WTC11 (cell line): ENCODE measurements around the gene RPL29. TPM values are rescaled to one million over a fixed set of nuclear protein-coding genes. Genes with fewer than 3 reads are reported as not detected.

ENCODE experiments used
- CREM ChIP-seq: sonication (generic); formaldehyde crosslinking; IDR thresholded peaks from 2 replicates; pipeline ENCODE4 v1.8.1; 2022; ENCODE audit warnings: mild to moderate bottlenecking, missing genetic modification reagents, moderate library complexity
- CTCF ChIP-seq: fragments of 200-600 bp; IDR thresholded peaks from 2 replicates; pipeline ENCODE4 v1.8.0; 2022; ENCODE audit warnings: antibody characterized with exemption
- E2F5 ChIP-seq: sonication (generic); formaldehyde crosslinking; IDR thresholded peaks from 2 replicates; pipeline ENCODE4 v1.8.1; 2022; ENCODE audit warnings: mild to moderate bottlenecking, moderate library complexity, missing genetic modification reagents
- ELF4 ChIP-seq: sonication (generic); formaldehyde crosslinking; IDR thresholded peaks from 2 replicates; pipeline ENCODE4 v1.8.1; 2022; ENCODE audit warnings: low read depth, mild to moderate bottlenecking, moderate library complexity, missing genetic modification reagents
- EMX1 ChIP-seq: fragments of 250-450 bp; sonication (Bioruptor Pico); IDR thresholded peaks from 2 replicates; pipeline ENCODE4 v1.8.0; 2021; ENCODE audit warnings: mild to moderate bottlenecking
- ESRRA ChIP-seq: sonication (generic); formaldehyde crosslinking; IDR thresholded peaks from 2 replicates; pipeline ENCODE4 v1.8.1; 2022; ENCODE audit warnings: mild to moderate bottlenecking, missing genetic modification reagents, borderline replicate concordance
- ETV6 ChIP-seq: sonication (generic); formaldehyde crosslinking; IDR thresholded peaks from 2 replicates; pipeline ENCODE4 v1.8.1; 2022; ENCODE audit warnings: mild to moderate bottlenecking, missing genetic modification reagents
- FOXK1 ChIP-seq: sonication (generic); formaldehyde crosslinking; IDR thresholded peaks from 2 replicates; pipeline ENCODE4 v1.8.0; 2022; ENCODE audit warnings: mild to moderate bottlenecking, moderate library complexity, missing genetic modification reagents
- FOXP4 ChIP-seq: sonication (generic); formaldehyde crosslinking; IDR thresholded peaks from 2 replicates; pipeline ENCODE4 v1.8.0; 2022; ENCODE audit warnings: mild to moderate bottlenecking, missing genetic modification reagents
- GABPB1 ChIP-seq: sonication (generic); formaldehyde crosslinking; IDR thresholded peaks from 2 replicates; pipeline ENCODE4 v1.8.1; 2023; ENCODE audit warnings: mild to moderate bottlenecking, missing genetic modification reagents
- KAT7 ChIP-seq: sonication (generic); formaldehyde crosslinking; IDR thresholded peaks from 2 replicates; pipeline ENCODE4 v1.8.1; 2023; ENCODE audit warnings: missing genetic modification reagents, mild to moderate bottlenecking, borderline replicate concordance
- MYBL2 ChIP-seq: sonication (generic); formaldehyde crosslinking; IDR thresholded peaks from 2 replicates; pipeline ENCODE4 v1.8.1; 2023; ENCODE audit warnings: mild to moderate bottlenecking, moderate library complexity, missing genetic modification reagents
- NR3C1 ChIP-seq: sonication (generic); formaldehyde crosslinking; conservative IDR thresholded peaks from 2 replicates; pipeline ENCODE4 v1.8.1; 2023; ENCODE audit warnings: low read depth, mild to moderate bottlenecking, missing genetic modification reagents
- SP1 ChIP-seq: sonication (generic); formaldehyde crosslinking; conservative IDR thresholded peaks from 2 replicates; pipeline ENCODE4 v1.8.1; 2022; ENCODE audit warnings: missing genetic modification reagents
- TCF7 ChIP-seq: sonication (generic); formaldehyde crosslinking; IDR thresholded peaks from 2 replicates; pipeline ENCODE4 v1.8.0; 2022; ENCODE audit warnings: mild to moderate bottlenecking, low read depth, missing genetic modification reagents, moderate library complexity
- TEAD1 ChIP-seq: sonication (generic); formaldehyde crosslinking; IDR thresholded peaks from 2 replicates; pipeline ENCODE4 v1.8.0; 2022; ENCODE audit warnings: mild to moderate bottlenecking, missing genetic modification reagents
- ZMAT4 ChIP-seq: fragments of 250-450 bp; sonication (Bioruptor Pico); IDR thresholded peaks from 2 replicates; pipeline ENCODE4 v1.9.0; 2021; ENCODE audit warnings: mild to moderate bottlenecking
- ZNF138 ChIP-seq: sonication (generic); formaldehyde crosslinking; conservative IDR thresholded peaks from 2 replicates; pipeline ENCODE4 v1.8.1; 2022; ENCODE audit warnings: mild to moderate bottlenecking, moderate library complexity, missing genetic modification reagents
- ZNF232 ChIP-seq: sonication (generic); formaldehyde crosslinking; IDR thresholded peaks from 2 replicates; pipeline ENCODE4 v1.8.0; 2022; ENCODE audit warnings: mild to moderate bottlenecking, missing genetic modification reagents
- total RNA-seq: library from RNA; stranded (reverse); gene quantifications from 3 replicates; pipeline ENCODE4 v1.2.3, GENCODE V29; 2021
- TF ChIP-seq, protein P1 (sequence below): sonication (generic); formaldehyde crosslinking; IDR thresholded peaks from 2 replicates; pipeline ENCODE4 v1.8.1; 2023; ENCODE audit warnings: mild to moderate bottlenecking, moderate library complexity, missing genetic modification reagents
- TF ChIP-seq, protein P2 (sequence below): sonication (generic); formaldehyde crosslinking; IDR thresholded peaks from 2 replicates; pipeline ENCODE4 v1.8.1; 2023; ENCODE audit warnings: mild to moderate bottlenecking, missing genetic modification reagents, moderate library complexity
- TF ChIP-seq, protein P3 (sequence below): fragments of 250-450 bp; sonication (Bioruptor Pico); conservative IDR thresholded peaks from 2 replicates; pipeline ENCODE4 v1.9.0; 2021; ENCODE audit warnings: mild to moderate bottlenecking
- TF ChIP-seq, protein P4 (sequence below): sonication (generic); formaldehyde crosslinking; IDR thresholded peaks from 2 replicates; pipeline ENCODE4 v1.8.0; 2022; ENCODE audit warnings: mild to moderate bottlenecking, missing genetic modification reagents
- TF ChIP-seq, protein P5 (sequence below): sonication (generic); formaldehyde crosslinking; IDR thresholded peaks from 2 replicates; pipeline ENCODE4 v1.8.0; 2023; ENCODE audit warnings: missing genetic modification reagents

Gene RPL29
- total RNA-seq, 1 experiment from 2014 or later: 1,343 TPM

GRCh38 chr3:51982838-51983577 is 12.7 kb downstream of the RPL29 start, which contains the start of gene ACY1 (continued):
- TF ChIP-seq, protein P1, sequence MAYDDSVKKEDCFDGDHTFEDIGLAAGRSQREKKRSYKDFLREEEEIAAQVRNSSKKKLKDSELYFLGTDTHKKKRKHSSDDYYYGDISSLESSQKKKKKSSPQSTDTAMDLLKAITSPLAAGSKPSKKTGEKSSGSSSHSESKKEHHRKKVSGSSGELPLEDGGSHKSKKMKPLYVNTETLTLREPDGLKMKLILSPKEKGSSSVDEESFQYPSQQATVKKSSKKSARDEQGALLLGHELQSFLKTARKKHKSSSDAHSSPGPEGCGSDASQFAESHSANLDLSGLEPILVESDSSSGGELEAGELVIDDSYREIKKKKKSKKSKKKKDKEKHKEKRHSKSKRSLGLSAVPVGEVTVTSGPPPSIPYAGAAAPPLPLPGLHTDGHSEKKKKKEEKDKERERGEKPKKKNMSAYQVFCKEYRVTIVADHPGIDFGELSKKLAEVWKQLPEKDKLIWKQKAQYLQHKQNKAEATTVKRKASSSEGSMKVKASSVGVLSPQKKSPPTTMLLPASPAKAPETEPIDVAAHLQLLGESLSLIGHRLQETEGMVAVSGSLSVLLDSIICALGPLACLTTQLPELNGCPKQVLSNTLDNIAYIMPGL: peak; percentile 85; the same call in 1 of the 2 replicates
- no peak for TF ChIP-seq NR3C1 (CRISPR knock-in tag)
- TF ChIP-seq ZNF232 (CRISPR knock-in tag): peak; percentile 93
- peak; percentile 88; the same call in 1 of the 2 replicates for TF ChIP-seq ETV6 (CRISPR knock-in tag)
- TF ChIP-seq, protein P2, sequence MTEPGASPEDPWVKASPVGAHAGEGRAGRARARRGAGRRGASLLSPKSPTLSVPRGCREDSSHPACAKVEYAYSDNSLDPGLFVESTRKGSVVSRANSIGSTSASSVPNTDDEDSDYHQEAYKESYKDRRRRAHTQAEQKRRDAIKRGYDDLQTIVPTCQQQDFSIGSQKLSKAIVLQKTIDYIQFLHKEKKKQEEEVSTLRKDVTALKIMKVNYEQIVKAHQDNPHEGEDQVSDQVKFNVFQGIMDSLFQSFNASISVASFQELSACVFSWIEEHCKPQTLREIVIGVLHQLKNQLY (CRISPR knock-in tag): 0 out of 2 replicates have a peak, but pooled peaks have one; percentile 50
- no peak for TF ChIP-seq TCF7
- TF ChIP-seq, protein P3, sequence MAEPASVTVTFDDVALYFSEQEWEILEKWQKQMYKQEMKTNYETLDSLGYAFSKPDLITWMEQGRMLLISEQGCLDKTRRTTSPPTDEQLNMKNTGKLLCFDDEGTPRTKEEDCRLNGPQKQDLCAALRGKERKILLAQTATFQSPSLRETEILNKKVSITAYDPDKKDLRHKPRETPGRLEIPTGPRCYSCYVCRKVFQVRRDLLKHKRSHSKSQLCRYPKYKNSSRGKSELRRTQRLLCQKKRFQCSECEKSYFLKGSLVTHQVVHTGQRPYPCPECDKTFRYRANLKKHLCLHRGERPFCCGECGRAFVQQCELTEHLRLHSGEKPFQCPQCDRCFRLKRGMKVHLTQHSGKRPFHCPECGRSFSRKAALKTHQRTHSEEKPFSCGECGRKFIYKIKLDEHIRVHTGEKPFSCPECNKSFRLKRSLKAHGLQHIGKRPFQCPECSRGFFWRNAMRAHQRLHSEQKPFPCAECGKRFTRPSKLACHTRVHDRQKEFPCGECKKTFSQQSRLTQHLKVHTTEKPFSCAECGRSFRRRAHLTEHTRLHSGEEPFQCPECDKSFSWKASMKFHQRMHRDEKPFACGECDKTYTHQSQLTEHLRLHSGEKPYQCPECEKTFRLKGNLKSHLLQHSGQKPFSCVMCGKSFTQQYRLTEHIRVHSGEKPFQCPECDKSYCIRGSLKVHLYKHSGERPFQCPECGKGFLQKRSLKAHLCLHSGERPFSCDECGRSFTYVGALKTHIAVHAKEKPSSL (CRISPR knock-in tag): no peak
- TF ChIP-seq CREM (CRISPR knock-in tag): peak; percentile 58; the same call in 1 of the 2 replicates
- peak; percentile 77 for TF ChIP-seq FOXK1 (CRISPR knock-in tag)
- TF ChIP-seq, protein P4, sequence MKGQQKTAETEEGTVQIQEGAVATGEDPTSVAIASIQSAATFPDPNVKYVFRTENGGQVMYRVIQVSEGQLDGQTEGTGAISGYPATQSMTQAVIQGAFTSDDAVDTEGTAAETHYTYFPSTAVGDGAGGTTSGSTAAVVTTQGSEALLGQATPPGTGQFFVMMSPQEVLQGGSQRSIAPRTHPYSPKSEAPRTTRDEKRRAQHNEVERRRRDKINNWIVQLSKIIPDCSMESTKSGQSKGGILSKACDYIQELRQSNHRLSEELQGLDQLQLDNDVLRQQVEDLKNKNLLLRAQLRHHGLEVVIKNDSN (CRISPR knock-in tag): peak; percentile 93
- peak; percentile 93 for TF ChIP-seq FOXP4
- TF ChIP-seq ZNF138 (CRISPR knock-in tag): no peak
- peak; percentile 72; the same call in 1 of the 2 replicates for TF ChIP-seq ELF4
- TF ChIP-seq ESRRA (CRISPR knock-in tag): no peak
- peak; percentile 91 for TF ChIP-seq TEAD1 (CRISPR knock-in tag)
- TF ChIP-seq MYBL2 (CRISPR knock-in tag): peak; percentile 17; the same call in 1 of the 2 replicates
- peak; percentile 80; the same call in 1 of the 2 replicates for TF ChIP-seq E2F5 (CRISPR knock-in tag)
- 0 out of 2 replicates have a peak, but pooled peaks have one; percentile 47 for TF ChIP-seq KAT7
- TF ChIP-seq GABPB1 (CRISPR knock-in tag): peak; percentile 68; the same call in 1 of the 2 replicates
- 0 out of 2 replicates have a peak, but pooled peaks have one; percentile 53 for TF ChIP-seq ZMAT4
- TF ChIP-seq SP1: peak; percentile 84
- TF ChIP-seq EMX1 (CRISPR knock-in tag): no peak
- TF ChIP-seq, protein P5, sequence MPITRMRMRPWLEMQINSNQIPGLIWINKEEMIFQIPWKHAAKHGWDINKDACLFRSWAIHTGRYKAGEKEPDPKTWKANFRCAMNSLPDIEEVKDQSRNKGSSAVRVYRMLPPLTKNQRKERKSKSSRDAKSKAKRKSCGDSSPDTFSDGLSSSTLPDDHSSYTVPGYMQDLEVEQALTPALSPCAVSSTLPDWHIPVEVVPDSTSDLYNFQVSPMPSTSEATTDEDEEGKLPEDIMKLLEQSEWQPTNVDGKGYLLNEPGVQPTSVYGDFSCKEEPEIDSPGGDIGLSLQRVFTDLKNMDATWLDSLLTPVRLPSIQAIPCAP (CRISPR knock-in tag): 0 out of 2 replicates have a peak, but pooled peaks have one; percentile 62
- 0 out of 2 replicates have a peak, but pooled peaks have one; percentile 1 for TF ChIP-seq CTCF
